ENCODE data around the gene COL5A1. TPM values are rescaled to one million over a fixed set of nuclear protein-coding genes. Genes with fewer than 3 reads are reported as not detected.

Gene COL5A1
- total RNA-seq, 4 donors from 2014 or later, result 8.4 to 14.7 (median 11.3) TPM

DNA sequence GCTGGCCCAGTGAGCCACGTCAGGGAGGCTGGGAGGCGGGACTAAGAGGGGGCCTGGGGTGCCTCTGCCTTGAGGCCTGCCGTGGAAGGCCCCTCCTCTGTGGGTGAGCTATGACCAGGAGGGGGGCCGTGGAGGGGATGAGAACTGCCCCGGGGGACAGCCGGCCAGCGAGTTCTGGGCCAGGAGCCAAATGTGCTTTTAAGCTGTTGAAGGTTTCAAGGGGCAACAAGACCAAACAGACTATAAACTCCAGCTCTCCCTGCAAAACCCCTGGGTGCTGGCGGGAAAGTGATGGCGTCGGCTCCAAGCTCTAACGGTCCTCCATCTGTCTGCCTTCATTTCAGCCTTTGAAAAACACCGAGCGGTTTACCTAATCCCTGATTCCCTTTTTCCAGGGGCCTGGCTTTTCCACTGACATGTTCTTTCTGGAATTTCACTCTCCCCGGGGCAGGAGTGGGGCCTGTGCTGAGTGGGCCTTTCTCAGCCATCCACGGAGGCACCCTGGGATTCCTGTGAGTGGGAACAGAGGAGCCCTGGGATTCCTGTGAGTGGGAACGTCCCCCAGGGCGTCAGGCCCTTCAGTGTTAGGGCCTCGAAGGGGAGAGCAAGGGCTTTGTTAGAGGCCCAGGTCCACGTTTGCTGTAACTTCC lies 65.6 kb downstream of the COL5A1 start:
- 50 to 53% methylated on average over 15 of the region's 19 CpGs for WGBS, 2 donors
- H3K4me3 ChIP-seq (ENCODE audit: low read depth, poor library complexity, severe bottlenecking), result no peak overlapping the region
- no peak for DNase-seq (ENCODE audit: low spot score in 2 of 2)
- intact Hi-C loops (cut with DNase I; ENCODE audit: low total_unique reads), result no loop called here
- no peak for TF ChIP-seq POLR2A (IDR thresholded peaks at IDR 0.05)
- TF ChIP-seq CTCF (IDR thresholded peaks at IDR 0.05), result no peak

GRCh38 chr9:134707731-134708671 lies 66.4 kb downstream of the COL5A1 start:
- intact Hi-C loops (cut with DNase I; ENCODE audit: low total_unique reads), result no loop called here
- 79 to 86% methylated on average over 28 of the region's 32 CpGs for WGBS, 2 donors
- DNase-seq (ENCODE audit: low spot score in 2 of 2), result no peak
- no peak overlapping the region for H3K4me3 ChIP-seq (ENCODE audit: low read depth, poor library complexity, severe bottlenecking)
- TF ChIP-seq POLR2A (IDR thresholded peaks at IDR 0.05) (no peak), CTCF (IDR thresholded peaks at IDR 0.05) (no peak)

- H3K4me3 ChIP-seq (ENCODE audit: low read depth, poor library complexity, severe bottlenecking), result no peak overlapping the region
- 57 to 58% methylated on average over 11 of the region's 11 CpGs for WGBS, 2 donors
- TF ChIP-seq POLR2A (IDR thresholded peaks at IDR 0.05), result no peak
- TF ChIP-seq CTCF (IDR thresholded peaks at IDR 0.05), result no peak
- DNase-seq (ENCODE audit: low spot score in 2 of 2), result no peak
- intact Hi-C loops (cut with DNase I; ENCODE audit: low total_unique reads), result no loop called here
These were observed 67.1 kb downstream of the COL5A1 start for GRCh38 chr9:134708672-134709038.

GRCh38 chr9:134709512-134710270 lies 68.1 kb downstream of the COL5A1 start:
- DNase-seq (ENCODE audit: low spot score in 2 of 2), result peak in 1 of 2 donors; percentile 33
- TF ChIP-seq CTCF (IDR thresholded peaks at IDR 0.05), result no peak
- no peak for TF ChIP-seq POLR2A (IDR thresholded peaks at IDR 0.05)
- WGBS, 2 donors, result 69 to 76% methylated on average over 28 to 29 of the region's 29 CpGs
- intact Hi-C loops (cut with DNase I; ENCODE audit: low total_unique reads), result no loop called here
- H3K4me3 ChIP-seq (ENCODE audit: low read depth, poor library complexity, severe bottlenecking), result no peak overlapping the region

DNA sequence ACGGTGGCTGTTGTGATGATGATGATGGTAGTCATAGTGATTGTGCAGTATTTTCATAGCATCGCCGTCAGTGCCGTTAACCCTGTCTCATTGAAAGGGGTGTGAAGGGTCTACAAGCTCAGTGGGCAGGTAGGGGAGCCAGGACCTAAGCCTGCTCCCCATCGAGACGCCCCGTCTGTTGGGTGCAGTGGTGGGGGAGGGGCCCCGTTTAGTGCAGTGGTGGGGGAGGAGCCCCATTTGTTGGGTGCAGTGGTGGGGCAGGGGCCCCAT lies 68.6 kb downstream of the COL5A1 start:
- intact Hi-C loops (cut with DNase I; ENCODE audit: low total_unique reads), result no loop called here
- TF ChIP-seq POLR2A (IDR thresholded peaks at IDR 0.05) (no peak), CTCF (IDR thresholded peaks at IDR 0.05) (no peak)
- H3K4me3 ChIP-seq (ENCODE audit: low read depth, poor library complexity, severe bottlenecking), result no peak overlapping the region
- DNase-seq (ENCODE audit: low spot score in 2 of 2), result no peak
- WGBS, 2 donors, result 71 to 88% methylated on average over 8 of the region's 8 CpGs
